Activated naive CD4-positive, alpha-beta T cell treated with anti-CD3 and anti-CD28 coated beads, Interleukin-2, amount 50 U/mL, for 24 hours (primary cell): Measurements from ENCODE around the gene PPIC.

Experiments used
- H3K27ac Mint-ChIP-seq: one replicate; pipeline ENCODE4 v1.8.0; 2021; ENCODE audit warnings: mild to moderate bottlenecking, mixed read lengths
- H3K27me3 Mint-ChIP-seq: one replicate; pipeline ENCODE4 v1.8.0; 2021; ENCODE audit warnings: mixed read lengths
- H3K36me3 Mint-ChIP-seq: one replicate; pipeline ENCODE4 v1.8.0; 2021; ENCODE audit warnings: mixed read lengths
- H3K4me1 Mint-ChIP-seq: one replicate; pipeline ENCODE4 v1.8.0; 2021; ENCODE audit warnings: mixed read lengths
- H3K4me3 Mint-ChIP-seq: one replicate; pipeline ENCODE4 v1.8.0; 2021; ENCODE audit warnings: mild to moderate bottlenecking, mixed read lengths
- H3K9me3 Mint-ChIP-seq: one replicate; pipeline ENCODE4 v1.8.0; 2021; ENCODE audit warnings: mixed read lengths

Gene PPIC

GRCh38 chr5:123035918-123036390 lies 571 bp downstream of the PPIC start:
- H3K9me3 Mint-ChIP-seq, result peaks cover 3% of the 10 kb centered on the region
- H3K36me3 Mint-ChIP-seq, result no peaks in the 10 kb centered on the region
- H3K4me3 Mint-ChIP-seq, result peak overlapping the region; percentile 47
- H3K27me3 Mint-ChIP-seq, result peaks cover 47% of the 10 kb centered on the region
- peaks cover 17% of the 10 kb centered on the region for H3K4me1 Mint-ChIP-seq
- no peak overlapping the region for H3K27ac Mint-ChIP-seq

DNA sequence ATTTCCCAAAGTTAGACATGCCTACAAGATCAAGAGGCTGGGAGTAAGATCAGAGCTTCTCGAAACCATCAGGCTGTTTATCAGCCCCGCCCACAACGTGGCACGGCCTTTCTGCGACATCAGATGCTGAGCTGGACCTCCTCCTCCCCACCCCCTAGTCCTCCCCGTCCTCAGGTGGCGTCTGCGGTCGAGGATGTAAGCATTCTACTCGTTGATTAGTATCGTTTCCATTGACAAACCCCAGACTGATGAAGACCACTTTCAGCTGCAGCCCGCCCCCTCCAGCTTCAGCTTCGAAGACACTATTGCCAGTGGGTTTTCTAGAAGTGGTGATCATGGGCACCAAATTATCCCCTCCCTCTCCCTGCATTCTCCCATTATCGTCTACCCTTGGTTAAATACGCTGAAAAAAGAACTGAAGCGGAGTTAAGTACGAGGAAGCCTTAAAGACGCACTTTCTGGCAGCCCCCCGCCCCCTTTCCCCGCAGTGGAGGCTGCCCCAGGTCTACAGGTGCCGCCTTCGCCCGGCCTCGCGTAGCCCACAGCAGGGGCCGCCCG lies 1.1 kb downstream of the PPIC start:
- Mint-ChIP-seq H3K4me1 (peaks cover 17% of the 10 kb centered on the region), H3K27me3 (peaks cover 49% of the 10 kb centered on the region), H3K9me3 (peaks cover 3% of the 10 kb centered on the region)

GRCh38 chr5:123033157-123033671 lies 3.3 kb downstream of the PPIC start:
- Mint-ChIP-seq H3K4me3 (no peak overlapping the region), H3K4me1 (peaks cover 17% of the 10 kb centered on the region), H3K27me3 (peaks cover 41% of the 10 kb centered on the region), H3K36me3 (no peaks in the 10 kb centered on the region), H3K9me3 (no peaks in the 10 kb centered on the region), H3K27ac (no peak overlapping the region)

More for the DNA sequence above, 1.1 kb downstream of the PPIC start:
- Mint-ChIP-seq H3K27ac (no peak overlapping the region), H3K4me3 (peak overlapping the region; percentile 47), H3K36me3 (no peaks in the 10 kb centered on the region)

DNA sequence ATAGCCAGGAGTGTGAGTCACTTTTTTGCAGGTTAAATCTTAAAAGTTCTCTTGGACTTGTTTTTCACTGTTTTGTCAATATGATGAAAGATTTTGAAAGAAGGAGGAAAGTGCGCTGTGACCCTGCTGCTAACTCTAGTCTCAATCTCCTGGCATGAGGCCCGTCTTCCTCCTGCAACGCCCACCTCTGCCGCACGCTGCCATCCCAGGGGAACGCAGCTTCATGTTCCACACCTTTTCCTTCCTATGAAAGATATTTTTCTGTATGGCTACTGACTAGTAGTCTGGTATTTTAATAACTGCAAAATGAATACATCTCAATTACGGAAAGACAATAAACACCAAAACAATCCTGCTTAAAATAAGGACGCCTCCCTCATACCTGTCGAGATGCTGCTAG lies 8.3 kb downstream of the PPIC start:
- H3K4me1 Mint-ChIP-seq, result no peaks in the 10 kb centered on the region
- no peak overlapping the region for H3K4me3 Mint-ChIP-seq
- H3K9me3 Mint-ChIP-seq, result no peaks in the 10 kb centered on the region
- no peak overlapping the region for H3K27ac Mint-ChIP-seq
- H3K27me3 Mint-ChIP-seq, result peaks cover 19% of the 10 kb centered on the region
- H3K36me3 Mint-ChIP-seq, result no peaks in the 10 kb centered on the region

- H3K9me3 Mint-ChIP-seq, result peaks cover 5% of the 10 kb centered on the region
- no peak overlapping the region for H3K4me3 Mint-ChIP-seq
- H3K27me3 Mint-ChIP-seq, result no peaks in the 10 kb centered on the region
- H3K27ac Mint-ChIP-seq, result no peak overlapping the region
- H3K36me3 Mint-ChIP-seq, result no peaks in the 10 kb centered on the region
- no peaks in the 10 kb centered on the region for H3K4me1 Mint-ChIP-seq
Measured at GRCh38 chr5:123014689-123015088, 21.8 kb downstream of the PPIC start.

GRCh38 chr5:123012321-123012720 lies 24.2 kb downstream of the PPIC start:
- Mint-ChIP-seq H3K27me3 (no peaks in the 10 kb centered on the region), H3K4me1 (no peaks in the 10 kb centered on the region), H3K9me3 (peaks cover 5% of the 10 kb centered on the region), H3K27ac (no peak overlapping the region), H3K36me3 (no peaks in the 10 kb centered on the region), H3K4me3 (no peak overlapping the region)

DNA sequence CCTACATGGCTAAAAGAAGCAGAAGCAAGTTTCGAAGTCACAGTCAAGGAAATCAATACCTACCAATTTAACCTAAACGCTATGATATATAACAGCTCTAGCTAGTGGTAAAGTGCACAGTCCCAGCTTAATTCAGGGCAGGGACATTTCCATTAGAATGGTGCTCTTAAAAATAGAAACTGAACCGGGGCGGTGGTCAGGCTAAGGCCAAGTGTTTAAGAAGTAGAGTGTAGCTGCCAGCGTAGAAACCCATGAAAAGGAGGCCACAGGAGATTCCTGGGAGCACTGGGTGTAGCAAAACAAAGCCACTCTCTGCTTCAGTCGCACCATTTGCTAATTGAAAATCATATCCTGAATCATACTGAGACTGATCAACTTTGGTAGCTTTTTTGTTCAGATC lies 28.8 kb downstream of the PPIC start:
- H3K4me1 Mint-ChIP-seq, result no peaks in the 10 kb centered on the region
- H3K27me3 Mint-ChIP-seq, result no peaks in the 10 kb centered on the region
- no peak overlapping the region for H3K4me3 Mint-ChIP-seq
- no peaks in the 10 kb centered on the region for H3K36me3 Mint-ChIP-seq
- no peak overlapping the region for H3K27ac Mint-ChIP-seq
- no peaks in the 10 kb centered on the region for H3K9me3 Mint-ChIP-seq

DNA sequence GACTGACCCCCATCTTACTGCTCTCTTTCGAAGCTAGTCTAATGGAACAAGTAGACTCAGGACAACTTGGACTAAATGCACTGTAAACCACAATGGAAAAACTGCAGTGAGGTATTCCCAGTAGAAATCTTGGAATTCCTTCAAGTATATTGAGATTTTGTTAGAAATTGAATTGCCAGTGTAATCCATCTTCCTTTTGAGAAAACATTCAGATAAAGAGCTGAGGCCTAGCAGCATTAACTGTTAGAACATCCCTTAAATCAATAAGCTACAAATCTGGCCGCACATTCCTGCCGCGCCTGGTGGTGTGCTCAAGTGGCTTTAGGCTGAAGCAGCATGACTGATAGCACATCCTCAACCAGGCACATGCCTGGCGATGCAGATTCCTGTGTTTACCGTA lies 29.3 kb downstream of the PPIC start:
- Mint-ChIP-seq H3K4me3 (no peak overlapping the region), H3K27ac (no peak overlapping the region), H3K27me3 (no peaks in the 10 kb centered on the region), H3K4me1 (no peaks in the 10 kb centered on the region), H3K9me3 (no peaks in the 10 kb centered on the region), H3K36me3 (no peaks in the 10 kb centered on the region)

GRCh38 chr5:123001808-123002207 lies 34.7 kb downstream of the PPIC start:
- no peaks in the 10 kb centered on the region for H3K9me3 Mint-ChIP-seq
- peaks cover 3% of the 10 kb centered on the region for H3K4me1 Mint-ChIP-seq
- H3K27ac Mint-ChIP-seq, result no peak overlapping the region
- no peaks in the 10 kb centered on the region for H3K36me3 Mint-ChIP-seq
- no peak overlapping the region for H3K4me3 Mint-ChIP-seq
- H3K27me3 Mint-ChIP-seq, result no peaks in the 10 kb centered on the region

DNA sequence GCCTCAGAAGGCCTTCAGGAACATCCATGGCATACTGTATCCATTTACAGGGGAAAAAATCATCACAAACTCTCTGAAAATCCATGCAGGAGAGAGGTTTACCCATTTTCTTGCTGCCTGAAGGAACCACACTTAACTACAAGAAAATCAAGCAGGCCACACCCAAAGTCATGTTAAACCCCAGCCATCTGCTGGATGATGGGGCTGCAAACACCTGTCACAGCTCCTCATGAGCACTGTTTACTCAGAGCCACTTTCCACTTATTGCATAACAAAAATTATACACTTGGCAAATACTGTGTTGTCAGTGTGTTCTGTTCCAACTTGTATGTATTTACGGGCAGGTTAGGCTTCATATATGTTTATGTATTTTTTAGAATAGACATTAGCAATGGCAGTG lies 35.8 kb downstream of the PPIC start:
- Mint-ChIP-seq H3K4me1 (peaks cover 3% of the 10 kb centered on the region), H3K4me3 (no peak overlapping the region), H3K27me3 (no peaks in the 10 kb centered on the region), H3K27ac (no peak overlapping the region), H3K9me3 (no peaks in the 10 kb centered on the region), H3K36me3 (no peaks in the 10 kb centered on the region)

- Mint-ChIP-seq H3K27ac (no peak overlapping the region), H3K9me3 (no peaks in the 10 kb centered on the region), H3K36me3 (no peaks in the 10 kb centered on the region), H3K27me3 (no peaks in the 10 kb centered on the region), H3K4me1 (peaks cover 3% of the 10 kb centered on the region), H3K4me3 (no peak overlapping the region)
Measured at GRCh38 chr5:122999947-123000563, 36.5 kb downstream of the PPIC start.

- no peaks in the 10 kb centered on the region for H3K36me3 Mint-ChIP-seq
- no peaks in the 10 kb centered on the region for H3K9me3 Mint-ChIP-seq
- no peak overlapping the region for H3K4me3 Mint-ChIP-seq
- no peaks in the 10 kb centered on the region for H3K27me3 Mint-ChIP-seq
- peaks cover 3% of the 10 kb centered on the region for H3K4me1 Mint-ChIP-seq
- no peak overlapping the region for H3K27ac Mint-ChIP-seq
Measured at GRCh38 chr5:122997294-122997693, 39.2 kb downstream of the PPIC start.

DNA sequence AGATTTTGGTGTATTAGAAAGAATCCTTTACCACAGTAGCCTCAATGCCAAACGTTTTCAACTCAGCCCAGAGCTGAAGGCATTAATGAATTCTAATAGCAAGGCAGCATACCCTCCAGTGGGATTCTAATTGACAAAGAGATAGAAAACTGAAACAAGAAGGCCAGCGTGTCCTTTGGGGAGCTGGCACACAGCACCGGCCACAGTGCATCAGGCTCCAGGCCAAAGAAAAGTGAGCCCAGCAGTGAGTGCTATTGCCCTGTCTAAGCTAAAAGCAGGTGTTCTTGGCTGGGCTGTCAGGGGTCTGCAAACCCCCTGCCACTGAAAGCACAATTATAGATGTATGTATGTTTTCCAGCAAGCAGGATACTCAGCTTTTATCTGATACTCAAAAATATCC lies 40.4 kb downstream of the PPIC start:
- no peak overlapping the region for H3K27ac Mint-ChIP-seq
- peaks cover 3% of the 10 kb centered on the region for H3K4me1 Mint-ChIP-seq
- H3K36me3 Mint-ChIP-seq, result no peaks in the 10 kb centered on the region
- H3K9me3 Mint-ChIP-seq, result no peaks in the 10 kb centered on the region
- no peak overlapping the region for H3K4me3 Mint-ChIP-seq
- H3K27me3 Mint-ChIP-seq, result no peaks in the 10 kb centered on the region

- Mint-ChIP-seq H3K9me3 (no peaks in the 10 kb centered on the region), H3K4me1 (no peaks in the 10 kb centered on the region), H3K27ac (no peak overlapping the region), H3K27me3 (no peaks in the 10 kb centered on the region), H3K4me3 (no peak overlapping the region), H3K36me3 (no peaks in the 10 kb centered on the region)
Measured at GRCh38 chr5:122985954-122986721, 50.4 kb downstream of the PPIC start.

DNA sequence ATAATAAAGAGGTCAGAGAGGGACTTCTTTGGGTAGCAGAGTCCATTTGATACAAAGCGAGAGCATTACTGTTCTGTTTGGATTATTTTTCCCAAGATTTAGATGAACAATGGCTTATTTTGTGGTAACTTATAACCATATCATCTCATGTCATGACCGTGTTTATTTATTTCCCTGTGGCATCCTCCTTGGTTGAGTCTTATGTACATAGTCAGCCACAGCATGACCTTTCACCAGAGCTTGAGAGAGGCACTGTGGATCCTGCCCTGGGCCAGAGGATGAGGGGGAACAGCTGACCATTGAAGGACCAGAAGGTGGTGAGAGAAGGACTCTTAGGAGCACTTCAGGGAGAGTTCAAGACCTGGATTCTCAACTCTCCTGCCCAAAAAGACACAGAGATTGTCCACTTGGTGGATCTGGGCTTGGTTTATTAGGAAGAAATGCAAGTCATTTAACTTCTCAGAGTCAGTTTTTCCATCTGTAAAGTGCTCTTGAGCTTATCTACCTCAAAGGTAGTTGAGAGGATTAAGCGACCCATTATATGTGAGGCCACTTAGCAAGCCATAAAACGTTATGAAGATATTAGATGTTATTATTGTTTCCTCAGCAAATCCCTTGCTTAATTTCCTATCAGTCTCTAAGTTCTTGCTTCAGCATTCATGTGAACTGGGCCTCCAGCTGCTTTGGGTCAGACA lies 51.4 kb downstream of the PPIC start:
- Mint-ChIP-seq H3K36me3 (no peaks in the 10 kb centered on the region), H3K27me3 (no peaks in the 10 kb centered on the region), H3K4me1 (no peaks in the 10 kb centered on the region), H3K4me3 (no peak overlapping the region), H3K9me3 (no peaks in the 10 kb centered on the region), H3K27ac (no peak overlapping the region)

DNA sequence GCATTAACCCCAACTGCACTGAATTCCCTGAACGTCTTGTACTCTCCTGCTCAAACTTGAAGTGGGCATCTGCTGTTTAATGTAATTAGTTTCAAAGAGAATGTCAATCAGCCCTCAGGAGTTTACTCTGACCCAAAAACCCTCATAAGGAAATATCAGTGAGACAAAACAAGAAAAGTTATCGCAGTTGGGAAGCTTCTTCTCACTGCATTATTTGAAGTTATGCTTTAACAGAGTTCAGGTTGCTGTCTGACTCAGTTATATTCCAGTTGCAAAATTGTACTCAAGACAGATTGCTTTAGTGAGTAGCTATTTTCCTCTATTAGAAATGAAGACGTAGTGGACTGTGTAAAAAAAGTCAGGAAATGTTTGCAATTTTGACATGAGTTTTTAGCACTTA lies 52.1 kb downstream of the PPIC start:
- no peaks in the 10 kb centered on the region for H3K4me1 Mint-ChIP-seq
- H3K27ac Mint-ChIP-seq, result no peak overlapping the region
- H3K4me3 Mint-ChIP-seq, result no peak overlapping the region
- H3K36me3 Mint-ChIP-seq, result no peaks in the 10 kb centered on the region
- no peaks in the 10 kb centered on the region for H3K27me3 Mint-ChIP-seq
- H3K9me3 Mint-ChIP-seq, result no peaks in the 10 kb centered on the region
